Stomach (tissue), 4 donors: Measurements from ENCODE around the gene NBPF20.
"Not testable (repeated sequence)": the region's sequence is repeated elsewhere in the genome, so short reads cannot be mapped to it uniquely, and the experiment has no call there.

ENCODE experiments used
- CTCF ChIP-seq, 7 experiments: fragments of 450-650 bp in 4 of 7; fragments of 200-600 bp in 3 of 7; sonication (generic) in 3 of 7; IDR thresholded peaks; one replicate each; pipeline ENCODE4 v1.5.1; 2016 to 2019; ENCODE audit warnings: antibody characterized with exemption in 7 of 7, control low read depth in 2 of 7, mild to moderate bottlenecking in 1 of 7
- EP300 ChIP-seq: sonication (generic); formaldehyde crosslinking; IDR thresholded peaks from one replicate; pipeline ENCODE4 v1.6.1; 2017; ENCODE audit warnings: antibody characterized with exemption
- POLR2A ChIP-seq, 4 donors: fragments of 450-650 bp; IDR thresholded peaks; one replicate each; pipeline ENCODE4 v1.6.1; 2016; ENCODE audit warnings: antibody characterized with exemption in 4 of 4, control low read depth in 2 of 4, mild to moderate bottlenecking in 1 of 4, moderate library complexity in 1 of 4

GRCh38 chr1:145407266-145407665, 18.1 kb downstream of the NBPF20 start:
- not testable (repeated sequence) for TF ChIP-seq EP300; CTCF (IDR thresholded peaks at IDR 0.05); POLR2A (IDR thresholded peaks at IDR 0.05)
